ENCODE results near the gene PRR5L. TPM values are rescaled to one million over a fixed set of nuclear protein-coding genes. Genes with fewer than 3 reads are reported as not detected.

The PRR5L gene
- polyA plus RNA-seq, 1 of the 3 experiments (the other 2 are of a cell fraction) = 0.46 TPM

- Histone ChIP-seq H3K4me3 (ENCODE audit: low read depth in 2 of 2, low read length in 1 of 2) (no peak overlapping the region), H3K4me1 (ENCODE audit: control insufficient read depth in 1 of 2, insufficient read depth in 2 of 2, low read depth in 1 of 2, low read length in 1 of 2) (no peaks in the 10 kb centered on the region), H4K20me1 (ENCODE audit: insufficient read depth) (no peaks in the 10 kb centered on the region), H3K27ac (ENCODE audit: low read depth in 2 of 2, low read length in 1 of 2) (no peak overlapping the region), H3F3A (replicated peaks; ENCODE audit: insufficient read depth) (no peaks in the 10 kb centered on the region), H3K27me3 (ENCODE audit: insufficient read depth) (no peaks in the 10 kb centered on the region; the same call in 1 of the 2 replicates), H3K9ac (no peak overlapping the region), H3K4me2 (no peak overlapping the region), H2AFZ (ENCODE audit: low read depth) (no peak overlapping the region), H3K79me2 (ENCODE audit: insufficient read depth) (no peaks in the 10 kb centered on the region), H3K9me3 (no peaks in the 10 kb centered on the region), H3K36me3 (replicated peaks in 1 of 2; ENCODE audit: control insufficient read depth in 1 of 2, insufficient read depth in 2 of 2, low read length in 1 of 2) (no peaks in the 10 kb centered on the region), H3K9me2 (no peaks in the 10 kb centered on the region)
- 33% methylated on average over 3 of the region's 3 CpGs for WGBS (ENCODE audit: low lambda C conversion rate)
- ChIA-PET POLR2A (no interaction called here), CTCF (no interaction called here)
- TF ChIP-seq EZH2phosphoT487 (IDR thresholded peaks at IDR 0.05; ENCODE audit: borderline replicate concordance, low read depth) (no peak), FOXM1 (IDR thresholded peaks at IDR 0.05; ENCODE audit: low read depth) (no peak), YY1 (IDR thresholded peaks at IDR 0.05; ENCODE audit: low read depth) (no peak), MAX (IDR thresholded peaks at IDR 0.05; ENCODE audit: low read depth) (no peak), FOSL2 (IDR thresholded peaks at IDR 0.05; ENCODE audit: borderline replicate concordance, low read depth) (no peak), REST (IDR thresholded peaks at IDR 0.05; ENCODE audit: low read depth, low read length) (no peak), JUND (IDR thresholded peaks at IDR 0.05) (no peak), NFIC (IDR thresholded peaks at IDR 0.05; ENCODE audit: borderline replicate concordance) (no peak), MXI1 (IDR thresholded peaks at IDR 0.05; ENCODE audit: low read depth, low read length) (no peak)
- DNase-seq = no peak
These were observed 17.8 kb downstream of the PRR5L start for GRCh38 chr11:36313750-36314433.

DNA sequence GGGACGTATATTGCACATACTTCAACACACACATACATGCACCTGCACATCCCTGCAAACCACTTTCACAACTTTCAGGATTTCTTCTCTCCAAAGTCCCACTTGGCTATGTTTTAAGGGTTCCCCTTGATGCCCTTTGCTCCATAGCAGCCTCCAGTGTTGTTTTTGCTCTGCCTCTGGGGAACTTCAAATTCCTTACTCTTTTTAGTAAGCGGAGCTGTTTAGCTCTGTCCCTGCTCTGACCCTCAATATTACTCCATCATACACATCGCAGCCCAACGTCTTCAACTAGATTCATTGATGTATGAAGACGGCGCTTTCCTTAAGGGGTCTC lies 18.3 kb downstream of the PRR5L start:
- H3K4me2 ChIP-seq = no peak overlapping the region
- no peaks in the 10 kb centered on the region for H3K9me2 ChIP-seq
- no peaks in the 10 kb centered on the region for H3K79me2 ChIP-seq (ENCODE audit: insufficient read depth)
- H4K20me1 ChIP-seq (ENCODE audit: insufficient read depth) = no peaks in the 10 kb centered on the region
- no peaks in the 10 kb centered on the region for H3K4me1 ChIP-seq (ENCODE audit: control insufficient read depth in 1 of 2, insufficient read depth in 2 of 2, low read depth in 1 of 2, low read length in 1 of 2)
- no peak for DNase-seq
- no peak overlapping the region for H2AFZ ChIP-seq (ENCODE audit: low read depth)
- no peaks in the 10 kb centered on the region; the same call in 1 of the 2 replicates for H3K27me3 ChIP-seq (ENCODE audit: insufficient read depth)
- no peaks in the 10 kb centered on the region for H3F3A ChIP-seq (replicated peaks; ENCODE audit: insufficient read depth)
- WGBS (ENCODE audit: low lambda C conversion rate) = 68% methylated on average over 6 of the region's 6 CpGs
- no peaks in the 10 kb centered on the region for H3K36me3 ChIP-seq (replicated peaks in 1 of 2; ENCODE audit: control insufficient read depth in 1 of 2, insufficient read depth in 2 of 2, low read length in 1 of 2)
- no peak overlapping the region for H3K4me3 ChIP-seq (ENCODE audit: low read depth in 2 of 2, low read length in 1 of 2)
- POLR2A ChIA-PET = no interaction called here
- no peaks in the 10 kb centered on the region for H3K9me3 ChIP-seq
- no peak overlapping the region for H3K9ac ChIP-seq
- H3K27ac ChIP-seq (ENCODE audit: low read depth in 2 of 2, low read length in 1 of 2) = no peak overlapping the region
- CTCF ChIA-PET = no interaction called here
- TF ChIP-seq PBX3 (IDR thresholded peaks at IDR 0.05) (no peak), REST (IDR thresholded peaks at IDR 0.05; ENCODE audit: low read depth, low read length) (no peak), EP300 (IDR thresholded peaks at IDR 0.05; ENCODE audit: borderline replicate concordance in 1 of 2, low read depth in 1 of 2, low read length in 1 of 2) (no peak), TCF12 (IDR thresholded peaks at IDR 0.05) (no peak), FOXM1 (IDR thresholded peaks at IDR 0.05; ENCODE audit: low read depth) (no peak), GABPA (IDR thresholded peaks at IDR 0.05; ENCODE audit: low read depth) (no peak), SMC3 (IDR thresholded peaks at IDR 0.05; ENCODE audit: low read depth, low read length) (no peak), EZH2phosphoT487 (IDR thresholded peaks at IDR 0.05; ENCODE audit: borderline replicate concordance, low read depth) (no peak), NFIC (IDR thresholded peaks at IDR 0.05; ENCODE audit: borderline replicate concordance) (no peak), FOSL2 (IDR thresholded peaks at IDR 0.05; ENCODE audit: borderline replicate concordance, low read depth) (no peak), NRF1 (IDR thresholded peaks at IDR 0.05; ENCODE audit: low read depth, low read length) (no peak), RXRA (IDR thresholded peaks at IDR 0.05; ENCODE audit: borderline replicate concordance, low read depth) (no peak)
- TF ChIP-seq, protein P1, sequence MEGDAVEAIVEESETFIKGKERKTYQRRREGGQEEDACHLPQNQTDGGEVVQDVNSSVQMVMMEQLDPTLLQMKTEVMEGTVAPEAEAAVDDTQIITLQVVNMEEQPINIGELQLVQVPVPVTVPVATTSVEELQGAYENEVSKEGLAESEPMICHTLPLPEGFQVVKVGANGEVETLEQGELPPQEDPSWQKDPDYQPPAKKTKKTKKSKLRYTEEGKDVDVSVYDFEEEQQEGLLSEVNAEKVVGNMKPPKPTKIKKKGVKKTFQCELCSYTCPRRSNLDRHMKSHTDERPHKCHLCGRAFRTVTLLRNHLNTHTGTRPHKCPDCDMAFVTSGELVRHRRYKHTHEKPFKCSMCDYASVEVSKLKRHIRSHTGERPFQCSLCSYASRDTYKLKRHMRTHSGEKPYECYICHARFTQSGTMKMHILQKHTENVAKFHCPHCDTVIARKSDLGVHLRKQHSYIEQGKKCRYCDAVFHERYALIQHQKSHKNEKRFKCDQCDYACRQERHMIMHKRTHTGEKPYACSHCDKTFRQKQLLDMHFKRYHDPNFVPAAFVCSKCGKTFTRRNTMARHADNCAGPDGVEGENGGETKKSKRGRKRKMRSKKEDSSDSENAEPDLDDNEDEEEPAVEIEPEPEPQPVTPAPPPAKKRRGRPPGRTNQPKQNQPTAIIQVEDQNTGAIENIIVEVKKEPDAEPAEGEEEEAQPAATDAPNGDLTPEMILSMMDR (IDR thresholded peaks at IDR 0.05) = no peak

Measured in SK-N-SH (cell line).